EL (cell line): ENCODE results near the gene SCGB3A2.

Experiments used
- DNase-seq: peaks from one replicate; pipeline ENCODE4 v3.0.0-alpha.2; 2016

SCGB3A2 gene

GRCh38 chr5:147911427-147911826 lies 32.9 kb downstream of the SCGB3A2 start:
- DNase-seq, result no peak

- no peak for DNase-seq
Observed at GRCh38 chr5:147912011-147912410, 33.5 kb downstream of the SCGB3A2 start.

GRCh38 chr5:147913786-147914185 lies 35.3 kb downstream of the SCGB3A2 start:
- no peak for DNase-seq

- DNase-seq, result no peak
Observed at GRCh38 chr5:147918101-147918685, 39.7 kb downstream of the SCGB3A2 start.

GRCh38 chr5:147918899-147919298 lies 40.4 kb downstream of the SCGB3A2 start:
- no peak for DNase-seq

- no peak for DNase-seq
Observed at GRCh38 chr5:147920420-147921030, 42.0 kb downstream of the SCGB3A2 start.

GRCh38 chr5:147921136-147921535 lies 42.6 kb downstream of the SCGB3A2 start:
- DNase-seq, result no peak

- no peak for DNase-seq
Observed at GRCh38 chr5:147925020-147925419, 46.5 kb downstream of the SCGB3A2 start.

GRCh38 chr5:147927901-147928300 lies 49.4 kb downstream of the SCGB3A2 start:
- DNase-seq, result no peak

GRCh38 chr5:147930769-147931168 lies 52.3 kb downstream of the SCGB3A2 start:
- DNase-seq, result no peak
